K562 (cell line): ENCODE data around the gene HPCA. TPM values are rescaled to one million over a fixed set of nuclear protein-coding genes. Genes with fewer than 3 reads are reported as not detected.

Experiments used
- CCNT2 ChIP-seq: IDR thresholded peaks from 2 replicates; pipeline ENCODE4 v1.6.1; 2011; ENCODE audit warnings: borderline replicate concordance, low read depth, mild to moderate bottlenecking, moderate library complexity, mixed read lengths, low read length; ENCODE audit not compliant: insufficient read length; ENCODE audit errors: extremely low read depth
- EHMT2 ChIP-seq: fragments of 450-650 bp; IDR thresholded peaks from 2 replicates; pipeline ENCODE4 v1.6.1; 2018; ENCODE audit warnings: antibody characterized with exemption
- ERF ChIP-seq: fragments of 450-650 bp; formaldehyde crosslinking; IDR thresholded peaks from 2 replicates; pipeline ENCODE4 v1.4.0; 2020; ENCODE audit warnings: mild to moderate bottlenecking, mixed read lengths
- HNRNPL ChIP-seq: fragments of 200-400 bp; formaldehyde crosslinking; IDR thresholded peaks from 2 replicates; pipeline ENCODE4 v1.6.1; 2017; ENCODE audit warnings: low read depth, mild to moderate bottlenecking, low read length
- LCOR ChIP-seq: sonication (generic); formaldehyde crosslinking; IDR thresholded peaks from 2 replicates; pipeline ENCODE4 v1.8.0; 2022; ENCODE audit warnings: mild to moderate bottlenecking, missing genetic modification reagents
- SMAD4 ChIP-seq: fragments of 250-450 bp; sonication (Bioruptor Pico); conservative IDR thresholded peaks from 2 replicates; pipeline ENCODE4 v1.8.0; 2021; ENCODE audit warnings: inconsistent platforms, mild to moderate bottlenecking, moderate library complexity
- TEAD1 ChIP-seq, 2 experiments: fragments of 450-650 bp in 1 of 2; sonication (generic) in 1 of 2; formaldehyde crosslinking; IDR thresholded peaks; 2 replicates each; pipeline versions ENCODE4 v1.4.0 to v1.8.0; 2020 to 2022; ENCODE audit warnings: mild to moderate bottlenecking in 2 of 2, missing genetic modification reagents in 1 of 2
- TFAM ChIP-seq: fragments of 250-450 bp; sonication (Bioruptor Pico); conservative IDR thresholded peaks from 2 replicates; pipeline ENCODE4 v1.5.0; 2021; ENCODE audit warnings: mild to moderate bottlenecking, moderate library complexity
- USF2 ChIP-seq: sonication (generic); formaldehyde crosslinking; IDR thresholded peaks from 2 replicates; pipeline ENCODE4 v1.5.0; 2020; ENCODE audit warnings: missing genetic modification reagents
- ZBTB2 ChIP-seq: fragments of 450-650 bp; IDR thresholded peaks from 2 replicates; pipeline ENCODE4 v1.6.1; 2016; ENCODE audit warnings: antibody characterized with exemption
- ZNF24 ChIP-seq: fragments of 450-650 bp; IDR thresholded peaks from 2 replicates; pipeline ENCODE4 v1.6.1; 2016
- ZNF274 ChIP-seq: IDR thresholded peaks from 2 replicates; pipeline ENCODE4 v1.6.1; 2011; ENCODE audit warnings: low read depth, mild to moderate bottlenecking, low read length, moderate library complexity, borderline replicate concordance
- polyA plus RNA-seq, 8 experiments: library from polyadenylated mRNA; depleted of rRNA in 4 of 8; stranded (reverse) in 5 of 8; unstranded in 3 of 8; fragments of >200 nt; fragmentation: Nextera tagmentation in 2 of 8; fragmentation: Illumina TruSeq in 1 of 8; extraction: Ambion mirVana in 2 of 8; extraction: Trizol in 1 of 8; gene quantifications; 2 replicates each; pipeline versions ENCODE4 v1.2.1 to v1.2.3, GENCODE V29; 2011 to 2014; ENCODE audit warnings: inconsistent platforms in 1 of 8, missing spikeins in 1 of 8
- total RNA-seq, 7 experiments: library from RNA; depleted of rRNA in 6 of 7; stranded (reverse); fragments of >200 nt in 6 of 7; fragmentation: Illumina TruSeq in 2 of 7; extraction: Trizol in 2 of 7; gene quantifications; 2 replicates each; pipeline versions ENCODE4 v1.2.1 to v1.2.3, GENCODE V29; 2011 to 2021; ENCODE audit warnings: low replicate concordance in 1 of 7
- TF ChIP-seq, protein P1 (sequence below), 2 experiments: fragments of 200-800 bp in 1 of 2; sonication (Bioruptor generic) in 1 of 2; sonication (generic) in 1 of 2; formaldehyde crosslinking in 1 of 2; IDR thresholded peaks in 1 of 2; conservative IDR thresholded peaks in 1 of 2; 2 replicates each; pipeline versions ENCODE4 v1.5.0 to v1.6.1; 2016 to 2020; ENCODE audit warnings: missing compliant biosample characterization in 1 of 2, missing genetic modification characterization in 1 of 2, missing genetic modification reagents in 1 of 2
- TF ChIP-seq, protein P2 (sequence below): fragments of 250-450 bp; sonication (Bioruptor Pico); IDR thresholded peaks from 2 replicates; pipeline ENCODE4 v1.5.0; 2021

HPCA gene
- total and polyA plus RNA-seq, 9 of the 15 experiments (the other 6 are each of a cell fraction or from before 2014, with no cell fraction given): not detected

- TF ChIP-seq ZBTB2: no peak
- 0 out of 2 replicates have a peak, but pooled peaks have one; percentile 27 for TF ChIP-seq ZNF24
- peak; percentile 51 for TF ChIP-seq CCNT2
- no peak for TF ChIP-seq LCOR (CRISPR knock-in tag)
- 0 out of 4 replicates have a peak, but pooled peaks of 1 of the 2 experiments have one; percentile 21 for TF ChIP-seq TEAD1 (CRISPR knock-in tag; IDR thresholded peaks at IDR 0.05)
- TF ChIP-seq ERF (CRISPR knock-in tag): no peak
- no peak for TF ChIP-seq EHMT2
- TF ChIP-seq, protein P1, sequence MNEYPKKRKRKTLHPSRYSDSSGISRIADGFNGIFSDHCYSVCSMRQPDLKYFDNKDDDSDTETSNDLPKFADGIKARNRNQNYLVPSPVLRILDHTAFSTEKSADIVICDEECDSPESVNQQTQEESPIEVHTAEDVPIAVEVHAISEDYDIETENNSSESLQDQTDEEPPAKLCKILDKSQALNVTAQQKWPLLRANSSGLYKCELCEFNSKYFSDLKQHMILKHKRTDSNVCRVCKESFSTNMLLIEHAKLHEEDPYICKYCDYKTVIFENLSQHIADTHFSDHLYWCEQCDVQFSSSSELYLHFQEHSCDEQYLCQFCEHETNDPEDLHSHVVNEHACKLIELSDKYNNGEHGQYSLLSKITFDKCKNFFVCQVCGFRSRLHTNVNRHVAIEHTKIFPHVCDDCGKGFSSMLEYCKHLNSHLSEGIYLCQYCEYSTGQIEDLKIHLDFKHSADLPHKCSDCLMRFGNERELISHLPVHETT (CRISPR knock-in tag; conservative IDR thresholded peaks at IDR 0.05 in 1 of 2, IDR thresholded peaks at IDR 0.05 in 1 of 2): no peak
- TF ChIP-seq, protein P2, sequence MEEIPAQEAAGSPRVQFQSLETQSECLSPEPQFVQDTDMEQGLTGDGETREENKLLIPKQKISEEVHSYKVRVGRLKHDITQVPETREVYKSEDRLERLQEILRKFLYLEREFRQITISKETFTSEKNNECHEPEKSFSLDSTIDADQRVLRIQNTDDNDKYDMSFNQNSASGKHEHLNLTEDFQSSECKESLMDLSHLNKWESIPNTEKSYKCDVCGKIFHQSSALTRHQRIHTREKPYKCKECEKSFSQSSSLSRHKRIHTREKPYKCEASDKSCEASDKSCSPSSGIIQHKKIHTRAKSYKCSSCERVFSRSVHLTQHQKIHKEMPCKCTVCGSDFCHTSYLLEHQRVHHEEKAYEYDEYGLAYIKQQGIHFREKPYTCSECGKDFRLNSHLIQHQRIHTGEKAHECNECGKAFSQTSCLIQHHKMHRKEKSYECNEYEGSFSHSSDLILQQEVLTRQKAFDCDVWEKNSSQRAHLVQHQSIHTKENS (CRISPR knock-in tag): no peak
- TF ChIP-seq SMAD4 (CRISPR knock-in tag): peak; percentile 62; the same call in 1 of the 2 replicates
- TF ChIP-seq ZNF274: no peak
- no peak for TF ChIP-seq USF2
- TF ChIP-seq TFAM (CRISPR knock-in tag): no peak
- peak; percentile 85 for TF ChIP-seq HNRNPL
Observed at GRCh38 chr1:32892368-32893197, 6.3 kb downstream of the HPCA start (continued).
